Esophagus (tissue), 2 donors: ENCODE measurements around the gene PSMB2. TPM values are rescaled to one million over a fixed set of nuclear protein-coding genes. Genes with fewer than 3 reads are reported as not detected.
A peak's percentile ranks its signal among the peaks of the same experiment; 100 is the strongest.

ENCODE experiments used
- H3K27ac ChIP-seq, 2 donors: one replicate each; pipeline ENCODE4 v1.5.1; 2013; ENCODE audit warnings: low read depth in 2 of 2, mild to moderate bottlenecking in 2 of 2, inconsistent platforms in 1 of 2, low read length in 1 of 2, moderate library complexity in 1 of 2
- H3K27me3 ChIP-seq, 2 donors: one replicate each; pipeline ENCODE4 v1.6.1; 2013; ENCODE audit warnings: low read length in 2 of 2, control low read depth in 1 of 2, mild to moderate bottlenecking in 1 of 2; ENCODE audit not compliant: insufficient read depth in 2 of 2, control insufficient read depth in 1 of 2
- H3K36me3 ChIP-seq, 2 donors: one replicate each; pipeline ENCODE4 v1.6.1; 2013; ENCODE audit warnings: low read length in 1 of 2; ENCODE audit not compliant: control insufficient read depth in 2 of 2, insufficient read depth in 2 of 2
- H3K4me1 ChIP-seq, 2 donors: one replicate each; pipeline ENCODE4 v1.6.1; 2013; ENCODE audit warnings: low read length in 1 of 2; ENCODE audit not compliant: control insufficient read depth in 2 of 2, insufficient read depth in 2 of 2
- H3K4me3 ChIP-seq, 2 donors: one replicate each; pipeline ENCODE4 v1.5.1; 2013; ENCODE audit warnings: low read length in 2 of 2, mild to moderate bottlenecking in 2 of 2, low read depth in 1 of 2, moderate library complexity in 1 of 2
- H3K9me3 ChIP-seq, 2 donors: one replicate each; pipeline ENCODE4 v1.6.1; 2013; ENCODE audit warnings: mild to moderate bottlenecking in 2 of 2, low read depth in 1 of 2, low read length in 1 of 2, moderate library complexity in 1 of 2; ENCODE audit not compliant: control insufficient read depth in 2 of 2, insufficient read depth in 1 of 2
- WGBS, 2 donors: extraction: QIAGEN DNeasy Blood & Tissue Kit; methylation state at CpG; one replicate each; pipeline ENCODE4 v1.1.7; 2013; 5-methylcytosine and 5-hydroxymethylcytosine counted together
- polyA plus RNA-seq, 2 donors: library from polyadenylated mRNA; stranded (reverse); fragments of 200-250 nt; gene quantifications; one replicate each; pipeline ENCODE4 v1.2.3, GENCODE V29; 2013
- donor health status: healthy with polysubstance abuse.
- donor health status: Bipolar disorder and iron deficiency.

PSMB2 gene
- polyA plus RNA-seq, 2 donors = 29.7 to 42.5 TPM

DNA sequence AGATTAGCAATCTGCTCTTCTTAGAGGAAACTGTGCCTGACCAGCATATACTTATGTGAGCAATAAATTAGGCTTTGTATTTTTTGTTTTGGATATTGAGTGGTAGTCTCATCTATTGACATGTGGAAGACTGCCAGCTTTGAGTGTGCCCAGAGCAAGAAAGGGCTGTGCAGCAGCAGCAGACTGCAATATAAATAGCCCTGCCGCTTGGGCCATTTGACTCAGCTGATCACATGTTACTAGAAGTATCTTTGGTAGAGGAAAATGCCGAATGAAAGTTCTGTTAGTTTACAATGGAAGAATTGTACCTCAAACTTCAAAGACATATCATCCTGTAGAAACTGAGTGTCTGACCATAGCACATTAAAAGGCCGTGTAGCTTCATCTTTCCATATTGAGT is 9.1 kb upstream of the PSMB2 start:
- H3K4me3 ChIP-seq = no peak overlapping the region
- no peaks in the 10 kb centered on the region for H3K9me3 ChIP-seq
- no peaks in the 10 kb centered on the region for H3K27me3 ChIP-seq
- no peaks in the 10 kb centered on the region for H3K36me3 ChIP-seq
- no peaks in the 10 kb centered on the region for H3K4me1 ChIP-seq
- H3K27ac ChIP-seq = no peak overlapping the region
- whole genome bisulfite sequencing, 2 donors = 76 to 80% methylated on average over 3 of the region's 3 CpGs

DNA sequence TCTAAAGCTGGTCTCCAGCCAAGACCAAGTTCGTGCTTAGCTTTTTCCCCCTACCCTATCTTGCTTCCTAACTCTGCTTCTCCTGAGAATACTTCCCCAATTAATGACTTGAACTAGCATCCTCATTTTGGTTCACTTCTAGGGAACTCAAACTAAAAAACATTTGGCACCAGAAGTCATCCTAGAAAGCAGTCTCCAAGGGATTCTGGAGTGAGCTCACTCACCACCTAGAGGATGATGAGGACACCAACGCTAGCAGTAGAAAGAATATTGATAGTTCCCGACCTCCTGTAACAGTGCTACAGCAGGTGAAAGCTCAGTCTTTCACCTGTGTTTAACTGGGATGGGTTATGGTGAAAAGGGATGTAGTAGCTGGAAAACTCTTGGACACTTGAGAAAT is 4.7 kb upstream of the PSMB2 start:
- no peaks in the 10 kb centered on the region for H3K9me3 ChIP-seq
- H3K4me1 ChIP-seq = peaks cover 0 to 2% of the 10 kb centered on the region in 2 donors
- H3K36me3 ChIP-seq = no peaks in the 10 kb centered on the region
- H3K27ac ChIP-seq = no peak overlapping the region
- H3K27me3 ChIP-seq = no peaks in the 10 kb centered on the region
- WGBS, 2 donors = 12 to 19% methylated on average over 3 of the region's 3 CpGs
- no peak overlapping the region for H3K4me3 ChIP-seq

DNA sequence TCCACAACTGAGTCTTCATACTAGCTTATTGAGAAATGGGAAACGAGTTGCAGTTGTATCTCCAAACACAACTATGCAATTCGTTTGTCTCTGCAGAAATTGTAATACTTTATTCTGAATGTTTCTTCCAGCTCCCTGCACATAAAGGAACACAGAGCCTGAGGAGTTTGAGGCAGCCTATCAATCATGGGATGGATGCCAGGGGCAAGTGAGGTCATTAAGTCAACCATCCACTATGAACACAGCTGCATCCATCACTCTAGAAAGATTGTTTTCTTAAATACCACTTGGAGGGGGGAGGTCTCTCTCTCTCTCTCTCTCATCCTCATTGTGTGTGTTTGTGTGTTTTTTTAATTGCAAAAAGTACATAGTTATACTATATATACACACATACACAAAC is 2.9 kb upstream of the PSMB2 start:
- H3K36me3 ChIP-seq = no peaks in the 10 kb centered on the region
- 28 to 41% methylated on average over 2 of the region's 2 CpGs for WGBS, 2 donors
- H3K4me1 ChIP-seq = peaks cover 0 to 2% of the 10 kb centered on the region in 2 donors
- no peak overlapping the region for H3K4me3 ChIP-seq
- H3K9me3 ChIP-seq = no peaks in the 10 kb centered on the region
- H3K27ac ChIP-seq = no peak overlapping the region
- H3K27me3 ChIP-seq = no peaks in the 10 kb centered on the region

DNA sequence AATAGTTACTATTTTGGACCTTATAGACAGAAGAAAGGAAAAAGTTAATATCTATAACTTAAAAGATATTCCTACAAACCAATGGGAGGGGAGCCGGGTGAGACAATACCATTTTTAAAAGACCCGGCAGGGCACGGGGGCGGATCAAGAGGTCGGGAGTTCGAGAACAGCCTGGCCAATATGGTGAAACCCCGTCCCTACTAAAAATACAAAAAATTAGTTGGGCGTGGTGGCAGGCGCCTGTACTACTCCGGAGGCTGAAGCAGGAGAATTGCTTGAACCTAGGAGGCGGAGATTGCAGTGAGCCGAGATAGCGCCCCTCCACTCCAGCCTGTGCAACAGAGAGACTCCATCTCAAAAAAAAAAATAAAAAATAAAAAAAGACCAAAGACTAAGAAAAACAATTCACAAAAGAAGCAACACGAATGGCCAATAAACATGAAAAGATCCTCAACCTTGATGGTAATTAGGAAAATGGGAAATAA is 1.2 kb upstream of the PSMB2 start:
- Histone ChIP-seq H3K9me3 (no peaks in the 10 kb centered on the region), H3K27me3 (no peaks in the 10 kb centered on the region), H3K4me1 (peaks cover 0 to 2% of the 10 kb centered on the region in 2 donors), H3K36me3 (no peaks in the 10 kb centered on the region), H3K27ac (no peak overlapping the region), H3K4me3 (peak overlapping the region in 1 of 2 donors; percentile 96)
- WGBS, 2 donors = 34 to 37% methylated on average over 14 of the region's 14 CpGs

DNA sequence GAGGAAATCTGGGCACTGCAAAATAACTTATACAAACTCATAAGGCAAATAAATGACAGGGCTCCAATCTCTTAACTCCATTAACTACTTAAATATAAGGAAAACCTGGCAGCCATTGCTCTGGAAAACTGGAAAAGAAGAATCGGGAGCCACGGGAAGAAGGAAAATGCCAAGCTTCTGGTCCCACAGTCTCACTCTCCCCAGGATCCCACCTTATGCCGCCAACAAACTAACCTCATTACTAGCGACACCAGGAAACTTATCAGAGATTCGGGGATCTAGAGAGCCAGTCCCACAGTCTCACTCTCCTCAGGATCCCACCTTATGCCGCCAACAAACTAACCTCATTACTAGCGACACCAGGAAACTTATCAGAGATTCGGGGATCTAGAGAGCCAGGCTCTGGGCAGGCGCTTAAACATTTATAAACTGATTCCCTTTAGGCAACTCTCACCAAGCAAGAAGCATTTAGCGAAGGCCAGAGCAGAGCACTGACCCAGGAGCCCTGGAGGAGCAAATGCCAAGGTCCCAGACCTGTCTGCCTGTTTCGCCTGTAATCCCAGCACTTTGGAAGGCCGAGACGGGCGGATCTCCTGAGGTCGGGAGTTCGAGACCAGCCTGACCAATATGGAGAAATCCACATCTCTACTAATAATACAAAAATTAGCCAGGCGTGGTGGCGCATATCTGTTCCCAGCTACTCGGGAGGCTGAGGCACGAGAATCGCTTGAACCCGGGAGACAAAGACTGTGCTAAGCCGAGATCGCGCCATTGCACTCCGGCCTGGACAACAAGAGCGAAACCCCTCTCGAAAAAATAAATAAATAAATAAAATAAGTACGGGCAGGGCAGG is 720 bp downstream of the PSMB2 start:
- peaks cover 0 to 2% of the 10 kb centered on the region in 2 donors for H3K4me1 ChIP-seq
- H3K27ac ChIP-seq = peak overlapping the region; percentile 96 to 97
- 16% methylated on average over 29 of the region's 29 CpGs for WGBS, 2 donors

DNA sequence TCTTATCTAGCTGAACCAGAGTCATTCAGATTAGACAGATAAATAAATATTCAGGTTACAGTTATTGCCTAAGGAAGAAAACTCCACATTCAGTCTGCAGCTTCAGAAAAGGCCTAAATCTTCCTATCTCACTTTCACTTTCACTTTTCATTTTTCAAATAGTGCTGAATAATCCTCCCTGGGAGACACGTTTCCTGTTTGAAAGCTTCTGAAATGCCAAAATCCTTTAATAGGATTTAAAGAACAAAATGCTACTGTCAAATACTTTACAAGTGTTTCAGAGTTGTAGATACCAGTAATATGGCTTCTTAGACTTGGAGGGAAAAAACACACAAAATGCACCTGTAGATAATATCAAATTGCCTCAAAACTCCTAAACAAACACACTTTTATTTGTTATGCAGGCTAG is 3.9 kb downstream of the PSMB2 start:
- Histone ChIP-seq H3K9me3 (no peaks in the 10 kb centered on the region), H3K27me3 (no peaks in the 10 kb centered on the region), H3K4me1 (peaks cover 0 to under 1% of the 10 kb centered on the region in 2 donors), H3K36me3 (peaks cover 0 to 3% of the 10 kb centered on the region in 2 donors), H3K27ac (no peak overlapping the region), H3K4me3 (peak overlapping the region in 1 of 2 donors; percentile 43)
- WGBS, 2 donors = 0 to 2% methylated on average over 1 of the region's 1 CpG

More for the DNA sequence above, 720 bp downstream of the PSMB2 start:
- Histone ChIP-seq H3K27me3 (no peaks in the 10 kb centered on the region), H3K9me3 (no peaks in the 10 kb centered on the region), H3K36me3 (no peaks in the 10 kb centered on the region), H3K4me3 (peak overlapping the region; percentile 85 to 96)

DNA sequence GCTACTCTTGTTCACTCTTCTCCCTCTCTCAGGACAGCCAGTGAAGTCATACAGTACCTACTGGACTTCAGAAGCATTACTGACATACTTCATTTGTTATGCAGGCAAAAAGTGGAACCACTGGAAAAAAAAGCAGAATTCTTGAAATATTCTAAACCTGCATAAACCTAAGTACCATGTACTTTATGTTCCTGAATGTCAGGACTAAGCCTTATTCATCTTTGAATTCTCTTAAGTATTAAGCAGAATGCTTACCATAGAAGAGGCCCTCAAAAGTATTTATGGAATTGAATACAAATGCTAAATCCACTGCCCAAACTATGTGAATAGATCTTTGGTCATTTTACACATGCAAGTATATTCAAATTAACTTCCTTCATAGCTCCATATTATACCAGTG is 7.8 kb downstream of the PSMB2 start:
- Histone ChIP-seq H3K27me3 (no peaks in the 10 kb centered on the region), H3K9me3 (no peaks in the 10 kb centered on the region), H3K4me3 (no peak overlapping the region), H3K4me1 (no peaks in the 10 kb centered on the region), H3K36me3 (peaks cover 3 to 8% of the 10 kb centered on the region in 2 donors), H3K27ac (no peak overlapping the region)

DNA sequence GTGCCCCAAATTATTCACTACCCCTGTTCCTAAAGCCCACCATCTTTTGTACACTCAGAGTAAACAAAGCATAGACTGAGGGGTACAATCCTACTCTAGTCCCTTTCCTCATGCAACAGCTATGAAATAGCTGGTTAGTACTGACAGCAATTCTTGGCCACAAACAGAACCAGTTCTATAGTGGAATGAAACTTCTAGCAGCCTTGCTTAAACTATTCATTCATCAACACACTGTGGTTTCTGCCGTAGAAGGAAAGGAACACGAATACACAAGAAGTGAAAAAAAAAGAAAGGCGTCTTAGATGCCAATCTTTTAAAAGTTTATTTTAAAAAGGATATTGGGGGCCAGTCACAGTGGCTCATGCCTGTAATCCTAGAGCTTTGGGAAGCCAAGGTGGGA is 9.9 kb downstream of the PSMB2 start:
- 87 to 89% methylated on average over 3 of the region's 3 CpGs for WGBS, 2 donors
- no peaks in the 10 kb centered on the region for H3K27me3 ChIP-seq
- peaks cover 3 to 11% of the 10 kb centered on the region in 2 donors for H3K36me3 ChIP-seq
- no peak overlapping the region for H3K4me3 ChIP-seq
- H3K27ac ChIP-seq = no peak overlapping the region
- no peaks in the 10 kb centered on the region for H3K4me1 ChIP-seq
- no peaks in the 10 kb centered on the region for H3K9me3 ChIP-seq

DNA sequence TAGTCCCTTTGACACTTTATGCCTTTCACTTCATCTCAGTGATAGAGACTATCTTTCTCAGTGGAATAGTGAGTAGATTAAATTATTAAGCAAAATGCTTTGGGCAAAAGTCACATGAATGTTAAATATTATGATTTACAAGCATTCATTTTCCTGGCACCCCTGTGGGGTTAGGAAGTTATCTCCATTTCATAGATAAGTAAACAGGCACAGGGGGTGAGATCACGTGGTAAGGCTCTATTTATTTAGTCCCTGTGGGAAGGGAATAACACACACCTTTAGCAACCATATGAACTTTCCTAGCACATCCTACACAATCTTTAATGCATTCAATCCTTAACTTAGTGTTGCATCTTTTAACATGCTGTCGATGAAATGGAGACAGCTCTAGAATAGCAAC is 12.3 kb downstream of the PSMB2 start:
- 72 to 75% methylated on average over 2 of the region's 2 CpGs for WGBS, 2 donors
- H3K4me1 ChIP-seq = no peaks in the 10 kb centered on the region
- no peak overlapping the region for H3K4me3 ChIP-seq
- H3K27me3 ChIP-seq = no peaks in the 10 kb centered on the region
- peaks cover 3 to 11% of the 10 kb centered on the region in 2 donors for H3K36me3 ChIP-seq
- no peaks in the 10 kb centered on the region for H3K9me3 ChIP-seq
- no peak overlapping the region for H3K27ac ChIP-seq

DNA sequence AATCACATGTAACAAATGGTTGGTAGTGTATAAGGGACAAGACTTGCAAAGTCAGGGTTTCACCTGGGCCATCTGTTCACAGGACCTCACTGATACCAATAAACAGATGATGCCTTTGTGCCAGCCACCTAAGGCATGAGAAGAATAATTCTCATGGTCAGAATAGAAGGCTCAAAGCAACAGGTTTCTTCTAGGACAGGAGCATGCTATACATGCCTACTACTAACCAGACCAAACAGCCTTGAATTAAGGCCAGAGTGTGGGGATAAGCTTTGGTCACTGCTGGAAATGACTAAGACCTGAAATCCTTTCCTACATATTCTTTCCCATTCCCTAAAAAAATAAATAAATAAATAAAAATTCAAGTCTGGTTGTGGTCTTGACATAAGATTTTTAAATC is 17.5 kb downstream of the PSMB2 start:
- Histone ChIP-seq H3K27me3 (no peaks in the 10 kb centered on the region), H3K27ac (no peak overlapping the region), H3K36me3 (peaks cover 9 to 14% of the 10 kb centered on the region in 2 donors), H3K9me3 (no peaks in the 10 kb centered on the region), H3K4me3 (no peak overlapping the region), H3K4me1 (no peaks in the 10 kb centered on the region)
